A549 (cell line): ENCODE data around the gene CFAP410.

Experiments
- CEBPB ChIP-seq, 2 experiments: fragments of >200 bp in 1 of 2; sonication (Bioruptor Twin) in 1 of 2; formaldehyde crosslinking in 1 of 2; IDR thresholded peaks; 2 replicates each; pipeline ENCODE4 v1.6.1; 2012 to 2016
- CHD4 ChIP-seq: fragments of 200-600 bp; sonication (generic); IDR thresholded peaks from 2 replicates; pipeline ENCODE4 v1.6.1; 2016; ENCODE audit warnings: antibody characterized with exemption, mild to moderate bottlenecking, borderline replicate concordance
- CTCF ChIP-seq: fragments of >200 bp; sonication (Bioruptor Twin); formaldehyde crosslinking; IDR thresholded peaks from 3 replicates; pipeline ENCODE4 v1.5.1; 2016
- E2F6 ChIP-seq: IDR thresholded peaks from 2 replicates; pipeline ENCODE4 v1.6.1; 2012; ENCODE audit warnings: low read depth, borderline replicate concordance
- EHF ChIP-seq: fragments of 250-450 bp; sonication (Bioruptor Pico); IDR thresholded peaks from 2 replicates; pipeline ENCODE4 v1.5.0; 2020; ENCODE audit warnings: mild to moderate bottlenecking
- EP300 ChIP-seq, 2 experiments: fragments of >200 bp; sonication (Bioruptor Twin); formaldehyde crosslinking; IDR thresholded peaks; 2 replicates in 1 of 2; 3 replicates in 1 of 2; pipeline ENCODE4 v1.6.1; 2016 to 2017
- HOXB13 ChIP-seq: fragments of 250-450 bp; sonication (Bioruptor Pico); IDR thresholded peaks from 2 replicates; pipeline ENCODE4 v1.5.0; 2020; ENCODE audit warnings: low read depth, mild to moderate bottlenecking, moderate library complexity
- KDM5A ChIP-seq: fragments of 200-600 bp; sonication (generic); IDR thresholded peaks from 2 replicates; pipeline ENCODE4 v1.6.1; 2016; ENCODE audit warnings: antibody characterized with exemption, mild to moderate bottlenecking
- POLR2A ChIP-seq: IDR thresholded peaks from 2 replicates; pipeline ENCODE4 v1.6.1; 2012; ENCODE audit warnings: mild to moderate bottlenecking, low read length
- RCOR1 ChIP-seq: fragments of 150-350 bp; IDR thresholded peaks from 2 replicates; pipeline ENCODE4 v1.6.1; 2014; ENCODE audit warnings: antibody characterized with exemption, low read length, low read depth
- USF2 ChIP-seq: fragments of 450-650 bp; IDR thresholded peaks from 2 replicates; pipeline ENCODE4 v1.6.1; 2014; ENCODE audit warnings: antibody characterized with exemption

- TF ChIP-seq POLR2A (no peak), USF2 (no peak), CTCF (no peak), EHF (CRISPR knock-in tag) (no peak), HOXB13 (CRISPR knock-in tag) (no peak), E2F6 (no peak), KDM5A (no peak), CHD4 (no peak), EP300 (IDR thresholded peaks at IDR 0.05) (no peak), RCOR1 (no peak), CEBPB (IDR thresholded peaks at IDR 0.05) (no peak)
Measured at GRCh38 chr21:44290327-44291077, 48.7 kb downstream of the CFAP410 start.
